ENCODE results near the gene USP31.

The USP31 gene

GRCh38 chr16:23066676-23067075 lies 82.6 kb downstream of the USP31 start:
- no peak overlapping the region for H3K4me3 ChIP-seq (ENCODE audit: low read depth, low read length)

GRCh38 chr16:23064639-23065038 lies 84.6 kb downstream of the USP31 start:
- no peak overlapping the region for H3K4me3 ChIP-seq (ENCODE audit: low read depth, low read length)

- no peak overlapping the region for H3K4me3 ChIP-seq (ENCODE audit: low read depth, low read length)
These were observed 86.7 kb downstream of the USP31 start for GRCh38 chr16:23062524-23062923.

- no peak overlapping the region for H3K4me3 ChIP-seq (ENCODE audit: low read depth, low read length)
These were observed 87.6 kb downstream of the USP31 start for GRCh38 chr16:23061669-23062068.

- no peak overlapping the region for H3K4me3 ChIP-seq (ENCODE audit: low read depth, low read length)
These were observed 88.6 kb downstream of the USP31 start for GRCh38 chr16:23060458-23061320.

- no peak overlapping the region for H3K4me3 ChIP-seq (ENCODE audit: low read depth, low read length)
These were observed 89.8 kb downstream of the USP31 start for GRCh38 chr16:23059433-23059832.

- H3K4me3 ChIP-seq (ENCODE audit: low read depth, low read length) = no peak overlapping the region
These were observed 90.7 kb downstream of the USP31 start for GRCh38 chr16:23058576-23058975.

GRCh38 chr16:23057013-23057596 lies 92.1 kb downstream of the USP31 start:
- H3K4me3 ChIP-seq (ENCODE audit: low read depth, low read length) = no peak overlapping the region

- no peak overlapping the region for H3K4me3 ChIP-seq (ENCODE audit: low read depth, low read length)
These were observed 93.8 kb downstream of the USP31 start for GRCh38 chr16:23055481-23055880.

GRCh38 chr16:23052908-23053580 lies 96.2 kb downstream of the USP31 start:
- H3K4me3 ChIP-seq (ENCODE audit: low read depth, low read length) = no peak overlapping the region

GRCh38 chr16:23052221-23052620 lies 97.0 kb downstream of the USP31 start:
- no peak overlapping the region for H3K4me3 ChIP-seq (ENCODE audit: low read depth, low read length)

GRCh38 chr16:23051587-23051986 lies 97.7 kb downstream of the USP31 start:
- H3K4me3 ChIP-seq (ENCODE audit: low read depth, low read length) = no peak overlapping the region

GRCh38 chr16:23048164-23048563 lies 101.1 kb downstream of the USP31 start:
- no peak overlapping the region for H3K4me3 ChIP-seq (ENCODE audit: low read depth, low read length)

- no peak overlapping the region for H3K4me3 ChIP-seq (ENCODE audit: low read depth, low read length)
These were observed 104.2 kb downstream of the USP31 start for GRCh38 chr16:23045025-23045424.

GRCh38 chr16:23040246-23040645 lies 109.0 kb downstream of the USP31 start:
- no peak overlapping the region for H3K4me3 ChIP-seq (ENCODE audit: low read depth, low read length)

- H3K4me3 ChIP-seq (ENCODE audit: low read depth, low read length) = no peak overlapping the region
These were observed 110.1 kb downstream of the USP31 start for GRCh38 chr16:23039118-23039517.

GRCh38 chr16:23035240-23035639 lies 114.0 kb downstream of the USP31 start:
- no peak overlapping the region for H3K4me3 ChIP-seq (ENCODE audit: low read depth, low read length)

GRCh38 chr16:23031508-23032098 lies 117.6 kb downstream of the USP31 start:
- no peak overlapping the region for H3K4me3 ChIP-seq (ENCODE audit: low read depth, low read length)

GRCh38 chr16:23029733-23030420 lies 119.4 kb downstream of the USP31 start:
- no peak overlapping the region for H3K4me3 ChIP-seq (ENCODE audit: low read depth, low read length)

GRCh38 chr16:23027386-23027785 lies 121.9 kb downstream of the USP31 start:
- H3K4me3 ChIP-seq (ENCODE audit: low read depth, low read length) = no peak overlapping the region

GRCh38 chr16:23026784-23027362 lies 122.4 kb downstream of the USP31 start:
- H3K4me3 ChIP-seq (ENCODE audit: low read depth, low read length) = no peak overlapping the region
